HEK293T (cell line): ENCODE results near the gene ATF6B.

Experiments used
- L3MBTL2 ChIP-seq: fragments of 450-650 bp; conservative IDR thresholded peaks from 2 replicates; pipeline ENCODE4 v1.6.1; 2016; ENCODE audit warnings: mild to moderate bottlenecking
- SUZ12 ChIP-seq: fragments of 450-650 bp; IDR thresholded peaks from 2 replicates; pipeline ENCODE4 v1.6.1; 2016; ENCODE audit warnings: mild to moderate bottlenecking
- ZNF384 ChIP-seq: fragments of 450-650 bp; IDR thresholded peaks from 2 replicates; pipeline ENCODE4 v1.6.1; 2016

DNA sequence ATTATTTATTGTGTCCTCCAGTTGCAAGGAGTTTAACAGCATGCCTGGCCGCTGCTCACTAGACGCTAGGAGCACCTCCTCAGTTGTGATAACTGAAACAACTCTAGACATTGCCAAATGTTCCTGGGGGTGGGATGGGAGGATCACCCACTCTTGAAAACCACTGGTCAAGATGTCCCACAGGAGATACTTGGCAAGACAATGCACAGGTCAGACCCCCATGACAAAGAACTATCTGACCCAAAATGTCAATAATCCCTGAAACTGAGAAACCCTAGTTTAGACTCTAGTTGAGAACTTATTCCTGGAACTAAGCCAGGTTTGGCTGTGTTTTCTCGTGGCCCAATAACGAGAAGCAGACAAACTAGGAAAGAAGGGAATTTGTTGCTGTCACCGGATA is 11.5 kb upstream of the ATF6B start:
- TF ChIP-seq L3MBTL2 (no peak), SUZ12 (no peak), ZNF384 (no peak)
